GM23338 (cell line): Measurements from ENCODE around the gene ADAMTSL2. TPM values are rescaled to one million over a fixed set of nuclear protein-coding genes. Genes with fewer than 3 reads are reported as not detected.

Source experiments
- ATAC-seq: fragments of 200-7000 bp; cut with Tn5 transposase; 3 replicates; pipeline ENCODE4 v1.9.1; 2020
- DNase-seq: peaks from one replicate; pipeline ENCODE4 v3.0.0-alpha.2; 2015; ENCODE audit warnings: low spot score
- H2AFZ ChIP-seq: fragments of 200-600 bp; sonication (generic); 2 replicates; pipeline ENCODE4 v1.8.0; 2016; ENCODE audit warnings: antibody characterized with exemption, mild to moderate bottlenecking, moderate library complexity
- H3F3A ChIP-seq: fragments of 200-600 bp; sonication (generic); replicated peaks from 2 replicates; pipeline ENCODE4 v1.8.0; 2017; ENCODE audit warnings: antibody characterized with exemption, mixed run types, low read depth
- H3K27ac ChIP-seq: fragments of 200-600 bp; sonication (generic); 2 replicates; pipeline ENCODE4 v1.6.1; 2016; ENCODE audit warnings: low read depth
- H3K27me3 ChIP-seq: fragments of 200-600 bp; sonication (generic); 2 replicates; pipeline ENCODE4 v1.8.0; 2016; ENCODE audit warnings: mild to moderate bottlenecking, mixed run types, moderate library complexity; ENCODE audit not compliant: insufficient read depth
- H3K36me3 ChIP-seq: fragments of 200-600 bp; sonication (generic); 2 replicates; pipeline ENCODE4 v1.8.0; 2016; ENCODE audit warnings: mild to moderate bottlenecking; ENCODE audit not compliant: insufficient read depth
- H3K4me1 ChIP-seq: fragments of 200-600 bp; sonication (generic); 2 replicates; pipeline ENCODE4 v1.8.0; 2016; ENCODE audit warnings: mild to moderate bottlenecking, moderate library complexity; ENCODE audit not compliant: insufficient read depth
- H3K4me2 ChIP-seq: fragments of 200-600 bp; sonication (generic); 2 replicates; pipeline ENCODE4 v1.7.1; 2017; ENCODE audit warnings: mixed run types
- H3K4me3 ChIP-seq: fragments of 200-600 bp; sonication (generic); 2 replicates; pipeline ENCODE4 v1.6.1; 2016; ENCODE audit warnings: mixed run types
- H3K79me2 ChIP-seq: fragments of 200-600 bp; sonication (generic); replicated peaks from 2 replicates; pipeline ENCODE4 v1.8.0; 2017; ENCODE audit warnings: mild to moderate bottlenecking; ENCODE audit not compliant: insufficient read depth
- H3K9me2 ChIP-seq: fragments of 200-600 bp; sonication (generic); 2 replicates; pipeline ENCODE4 v1.8.0; 2017; ENCODE audit not compliant: insufficient read depth
- H4K20me1 ChIP-seq: fragments of 200-600 bp; sonication (generic); replicated peaks from 2 replicates; pipeline ENCODE4 v1.8.0; 2017; ENCODE audit warnings: mild to moderate bottlenecking; ENCODE audit not compliant: insufficient read depth
- H3K27ac Mint-ChIP-seq: 2 replicates; pipeline ENCODE4 v1.8.0; 2020; ENCODE audit warnings: inconsistent platforms, mild to moderate bottlenecking, moderate library complexity, mixed read lengths
- H3K27me3 Mint-ChIP-seq: 3 replicates; pipeline ENCODE4 v1.8.0; 2022; ENCODE audit warnings: low read depth, mild to moderate bottlenecking, moderate library complexity, mixed read lengths, inconsistent platforms; ENCODE audit not compliant: insufficient read depth, poor library complexity
- H3K36me3 Mint-ChIP-seq: 3 replicates; pipeline ENCODE4 v1.8.0; 2021; ENCODE audit warnings: low read depth, mild to moderate bottlenecking, inconsistent platforms, moderate library complexity, mixed read lengths
- H3K4me1 Mint-ChIP-seq: 3 replicates; pipeline ENCODE4 v1.8.0; 2020; ENCODE audit warnings: mild to moderate bottlenecking, inconsistent platforms, mixed read lengths
- H3K4me3 Mint-ChIP-seq: 3 replicates; pipeline ENCODE4 v1.8.0; 2021; ENCODE audit warnings: moderate library complexity, mild to moderate bottlenecking, inconsistent platforms, mixed read lengths
- H3K9me3 Mint-ChIP-seq: 3 replicates; pipeline ENCODE4 v1.8.0; 2020; ENCODE audit warnings: moderate library complexity, mild to moderate bottlenecking, inconsistent platforms, mixed read lengths
- CTCF ChIP-seq, 2 experiments: fragments of 200-600 bp in 1 of 2; sonication (generic) in 1 of 2; conservative IDR thresholded peaks; 2 replicates each; pipeline versions ENCODE4 v1.5.1 to v1.6.1; 2016 to 2017; ENCODE audit warnings: antibody characterized with exemption in 2 of 2, low read depth in 2 of 2, mild to moderate bottlenecking in 2 of 2, moderate library complexity in 1 of 2
- ETS1 ChIP-seq: IDR thresholded peaks from 2 replicates; pipeline ENCODE4 v1.6.1; 2016; ENCODE audit warnings: antibody characterized with exemption
- EZH2phosphoT487 ChIP-seq: fragments of 200-600 bp; sonication (generic); IDR thresholded peaks from one replicate; pipeline ENCODE4 v1.8.1; 2018; ENCODE audit warnings: antibody characterized with exemption; ENCODE audit not compliant: unreplicated experiment
- JUNB ChIP-seq: IDR thresholded peaks from one replicate; pipeline ENCODE4 v1.6.1; 2016; ENCODE audit warnings: antibody characterized with exemption; ENCODE audit not compliant: unreplicated experiment
- NANOG ChIP-seq: IDR thresholded peaks from 2 replicates; pipeline ENCODE4 v1.6.1; 2016; ENCODE audit warnings: antibody characterized with exemption, borderline replicate concordance
- POLR2AphosphoS5 ChIP-seq: IDR thresholded peaks from 2 replicates; pipeline ENCODE4 v1.6.1; 2016; ENCODE audit warnings: antibody characterized with exemption, low read depth
- REST ChIP-seq: IDR thresholded peaks from one replicate; pipeline ENCODE4 v1.6.1; 2018; ENCODE audit warnings: antibody characterized with exemption; ENCODE audit not compliant: unreplicated experiment
- STAT1 ChIP-seq: IDR thresholded peaks from one replicate; pipeline ENCODE4 v1.6.1; 2016; ENCODE audit warnings: antibody characterized with exemption; ENCODE audit not compliant: unreplicated experiment
- ZNF114 ChIP-seq: fragments of 250-450 bp; sonication (Bioruptor Pico); IDR thresholded peaks from 2 replicates; pipeline ENCODE4 v1.5.0; 2020; ENCODE audit warnings: mild to moderate bottlenecking, moderate library complexity
- ZNF462 ChIP-seq: fragments of 250-450 bp; sonication (Bioruptor Pico); IDR thresholded peaks from 2 replicates; pipeline ENCODE4 v1.5.0; 2020; ENCODE audit warnings: mild to moderate bottlenecking, moderate library complexity
- polyA plus RNA-seq: library from polyadenylated mRNA; unstranded; fragments of >200 nt; fragmentation: Nextera tagmentation; extraction: Ambion mirVana; gene quantifications from 2 replicates; pipeline ENCODE4 v1.2.1, GENCODE V29; 2016
- total RNA-seq: library from RNA; depleted of rRNA; stranded (reverse); fragments of >200 nt; shearing (Covaris generic); gene quantifications from 2 replicates; pipeline ENCODE4 v1.2.3, GENCODE V29; 2014

The ADAMTSL2 gene
- total and polyA plus RNA-seq, 2 experiments from 2014 or later, result 0.15 to 0.66 TPM

- Mint-ChIP-seq H3K36me3 (no peaks in the 10 kb centered on the region), H3K4me3 (no peak overlapping the region), H3K4me1 (peaks cover 12% of the 10 kb centered on the region; the same call in 2 of the 3 replicates), H3K27me3 (peaks cover 6% of the 10 kb centered on the region), H3K9me3 (no peaks in the 10 kb centered on the region), H3K27ac (no peak overlapping the region)
- no peak overlapping the region for H2AFZ ChIP-seq
- no peaks in the 10 kb centered on the region for H3K79me2 ChIP-seq
- no peaks in the 10 kb centered on the region for H3K36me3 ChIP-seq
- ATAC-seq (no peak), DNase-seq (no peak)
- no peaks in the 10 kb centered on the region for H3K27me3 ChIP-seq
- no peak overlapping the region for H3K27ac ChIP-seq
- no peaks in the 10 kb centered on the region for H4K20me1 ChIP-seq
- no peaks in the 10 kb centered on the region for H3K4me1 ChIP-seq
- H3K4me3 ChIP-seq, result no peak overlapping the region
- no peaks in the 10 kb centered on the region for H3F3A ChIP-seq
- H3K9me2 ChIP-seq, result no peaks in the 10 kb centered on the region; the same call in 1 of the 2 replicates
- H3K4me2 ChIP-seq, result no peak overlapping the region
- TF ChIP-seq EZH2phosphoT487, result no peak
- TF ChIP-seq ETS1, result no peak
- no peak for TF ChIP-seq POLR2AphosphoS5
Observed at GRCh38 chr9:133618726-133619125, 84.2 kb downstream of the ADAMTSL2 start.

GRCh38 chr9:133619791-133620190 is 85.3 kb downstream of the ADAMTSL2 start:
- H3K4me1 ChIP-seq, result no peaks in the 10 kb centered on the region
- no peak overlapping the region for H3K27ac ChIP-seq
- DNase-seq (no peak), ATAC-seq (peak; percentile 64; the same call in 2 of the 3 replicates)
- Mint-ChIP-seq H3K4me3 (no peak overlapping the region), H3K36me3 (no peaks in the 10 kb centered on the region; the same call in 2 of the 3 replicates), H3K9me3 (peaks cover 5% of the 10 kb centered on the region), H3K4me1 (peaks cover 9% of the 10 kb centered on the region; the same call in 2 of the 3 replicates), H3K27ac (no peak overlapping the region), H3K27me3 (peaks cover 6% of the 10 kb centered on the region)
- H3K36me3 ChIP-seq, result no peaks in the 10 kb centered on the region
- no peaks in the 10 kb centered on the region for H3K79me2 ChIP-seq
- H3K4me2 ChIP-seq, result no peak overlapping the region
- H3K4me3 ChIP-seq, result no peak overlapping the region
- H3K27me3 ChIP-seq, result no peaks in the 10 kb centered on the region
- no peaks in the 10 kb centered on the region for H4K20me1 ChIP-seq
- no peak overlapping the region for H2AFZ ChIP-seq
- no peaks in the 10 kb centered on the region for H3F3A ChIP-seq
- no peaks in the 10 kb centered on the region; the same call in 1 of the 2 replicates for H3K9me2 ChIP-seq
- TF ChIP-seq ZNF114 (CRISPR knock-in tag) (no peak), JUNB (no peak), STAT1 (no peak), NANOG (no peak), EZH2phosphoT487 (no peak), REST (no peak), ZNF462 (no peak), CTCF (conservative IDR thresholded peaks at IDR 0.05; ENCODE audit: low read depth in 2 of 2) (no peak)
